Large intestine (tissue), 3 donors: Measurements from ENCODE around the gene ROBO2. TPM values are rescaled to one million over a fixed set of nuclear protein-coding genes. Genes with fewer than 3 reads are reported as not detected.

Experiments
- DNase-seq, 2 donors: peaks; one replicate each; pipeline versions ENCODE4 v3.0.0 to v3.0.0-alpha.2; 2013
- H3K27ac ChIP-seq: one replicate; pipeline ENCODE4 v1.5.1; 2013; ENCODE audit warnings: low read length
- H3K27me3 ChIP-seq: 2 replicates; pipeline ENCODE4 v1.6.1; 2013; ENCODE audit warnings: low read length; ENCODE audit not compliant: control insufficient read depth, insufficient read depth
- H3K36me3 ChIP-seq: 2 replicates; pipeline ENCODE4 v1.6.1; 2013; ENCODE audit warnings: low read length; ENCODE audit not compliant: control insufficient read depth, insufficient read depth
- H3K4me1 ChIP-seq: one replicate; pipeline ENCODE4 v1.6.1; 2013; ENCODE audit warnings: low read length; ENCODE audit not compliant: control insufficient read depth, insufficient read depth
- H3K4me3 ChIP-seq: one replicate; pipeline ENCODE4 v1.5.1; 2013; ENCODE audit warnings: low read length
- H3K9me3 ChIP-seq: one replicate; pipeline ENCODE4 v1.6.1; 2013; ENCODE audit warnings: mild to moderate bottlenecking, low read depth, low read length, moderate library complexity; ENCODE audit not compliant: control insufficient read depth
- WGBS: methylation state at CpG from one replicate; pipeline ENCODE4 v1.1.5; 2013; ENCODE audit warnings: low lambda C conversion rate; ENCODE audit not compliant: insufficient coverage; 5-methylcytosine and 5-hydroxymethylcytosine counted together
- polyA plus RNA-seq: library from polyadenylated mRNA; unstranded; fragments of 120-200 nt; gene quantifications from one replicate; pipeline ENCODE4 v1.2.1, GENCODE V29; 2013

Gene ROBO2
- polyA plus RNA-seq, 1 donor = 9.6 TPM

DNA sequence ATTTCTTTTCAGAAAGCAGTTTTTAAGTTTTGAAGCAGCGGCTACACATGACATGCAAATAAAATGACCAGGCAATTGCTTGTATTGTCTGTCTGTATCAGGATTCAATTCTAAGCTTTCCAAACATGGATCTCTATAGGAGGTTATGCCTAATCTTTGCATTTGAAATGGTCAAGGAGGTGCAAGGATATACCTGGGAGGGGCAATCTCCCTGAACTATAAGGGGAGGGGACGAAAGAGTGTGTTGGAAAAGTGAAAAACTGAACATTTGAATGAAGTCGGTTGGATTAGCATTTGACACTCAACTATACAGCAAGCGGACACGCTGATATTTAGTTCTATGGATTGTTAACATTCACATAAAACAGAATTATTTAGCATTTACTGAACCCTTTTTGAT, 11.7 kb downstream of the ROBO2 start:
- H3K27me3 ChIP-seq = no peaks in the 10 kb centered on the region
- H3K9me3 ChIP-seq = no peaks in the 10 kb centered on the region
- H3K4me1 ChIP-seq = peaks cover 7% of the 10 kb centered on the region
- WGBS = no CpG with 5 or more reads among the region's 5 CpGs
- DNase-seq = no peak
- no peak overlapping the region for H3K27ac ChIP-seq
- no peaks in the 10 kb centered on the region for H3K36me3 ChIP-seq
- no peak overlapping the region for H3K4me3 ChIP-seq

DNA sequence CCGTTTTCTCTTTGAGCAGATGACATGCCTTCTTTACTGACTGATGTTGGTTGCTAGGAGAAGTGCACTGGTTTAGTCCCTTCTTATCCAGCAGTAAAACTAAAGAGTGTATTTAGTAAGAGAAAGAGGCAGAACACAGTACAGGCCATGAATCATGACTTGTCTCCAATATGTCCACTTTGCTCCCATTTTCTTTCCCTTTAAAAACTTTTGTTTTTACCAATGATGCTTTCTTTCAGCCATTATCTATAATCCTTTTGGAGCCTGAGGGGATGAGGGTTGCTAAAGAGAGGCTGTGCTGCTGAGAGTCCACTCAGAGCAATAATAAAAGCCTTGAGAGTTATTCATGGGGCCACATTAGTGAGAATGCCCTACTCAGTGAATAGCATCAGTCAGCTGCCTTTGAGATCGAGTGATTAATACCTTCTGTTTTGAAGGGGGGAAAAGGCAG, 12.2 kb downstream of the ROBO2 start:
- no peaks in the 10 kb centered on the region for H3K27me3 ChIP-seq
- no peak overlapping the region for H3K4me3 ChIP-seq
- H3K9me3 ChIP-seq = no peaks in the 10 kb centered on the region
- no peak overlapping the region for H3K27ac ChIP-seq
- no CpG with 5 or more reads among the region's 2 CpGs for WGBS
- DNase-seq = no peak
- no peaks in the 10 kb centered on the region for H3K36me3 ChIP-seq
- H3K4me1 ChIP-seq = peaks cover 7% of the 10 kb centered on the region

DNA sequence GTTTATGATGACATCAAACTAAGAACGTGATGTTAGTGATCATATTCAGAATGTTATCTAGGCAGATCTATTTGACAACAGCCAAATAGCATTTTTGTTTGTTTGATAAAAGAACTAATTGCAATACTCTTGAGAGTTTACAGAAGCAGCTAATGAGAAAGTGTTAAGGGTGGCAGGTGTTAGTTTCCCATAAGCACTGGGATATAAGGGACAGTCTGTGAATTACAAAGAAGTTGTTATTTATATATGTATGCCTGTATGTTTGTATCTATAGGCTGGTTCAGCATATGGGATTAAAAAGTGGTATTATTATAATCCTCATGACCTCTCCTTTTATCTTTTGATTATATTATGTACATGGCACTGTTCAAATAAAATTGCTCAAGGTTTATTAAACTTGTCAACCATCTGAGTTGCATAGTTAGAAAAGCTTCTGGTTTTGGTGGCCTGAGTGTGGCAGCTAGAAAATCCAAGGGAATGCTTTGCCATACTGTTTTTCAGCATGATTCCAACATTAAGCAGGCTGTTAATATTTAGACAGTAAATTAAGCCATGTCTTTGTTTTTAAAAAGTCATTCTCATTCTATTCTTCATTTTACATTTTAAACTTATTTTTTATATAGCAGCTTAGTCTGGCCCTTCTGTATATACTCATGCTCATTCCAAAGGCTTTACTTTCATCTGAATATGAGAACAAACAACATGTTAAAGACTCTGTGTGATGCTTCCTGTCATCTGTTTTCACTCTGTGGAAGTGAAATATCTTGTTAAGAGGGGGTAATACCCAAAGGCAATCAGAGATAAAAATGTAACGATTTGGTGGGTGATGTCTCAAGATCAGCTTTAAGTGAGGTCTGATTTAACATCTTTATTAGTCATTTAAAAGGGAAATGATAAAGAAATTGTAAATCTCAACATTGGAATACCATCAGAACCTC, 13.1 kb downstream of the ROBO2 start:
- H3K4me1 ChIP-seq = peaks cover 7% of the 10 kb centered on the region

DNA sequence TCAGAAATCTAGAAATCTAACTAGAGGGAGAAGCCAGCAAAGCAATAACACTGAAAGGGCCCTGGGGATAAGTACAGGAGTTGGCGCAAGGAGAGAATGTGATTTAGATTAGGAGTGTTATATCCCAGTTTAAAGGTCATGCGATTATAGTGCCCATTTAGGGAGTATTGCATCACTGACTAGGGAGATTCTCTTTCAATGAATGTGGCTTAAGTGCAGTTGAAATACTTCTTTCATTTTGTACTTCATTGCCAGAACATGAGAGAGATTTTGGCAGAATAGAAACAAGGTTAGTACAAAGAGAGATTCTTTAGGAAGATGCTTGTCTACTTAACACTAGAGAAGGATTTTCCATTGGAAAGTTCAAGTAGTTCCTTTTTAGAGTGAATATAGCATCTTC, 13.9 kb downstream of the ROBO2 start:
- Histone ChIP-seq H3K27me3 (no peaks in the 10 kb centered on the region), H3K27ac (no peak overlapping the region), H3K36me3 (no peaks in the 10 kb centered on the region), H3K4me1 (peaks cover 7% of the 10 kb centered on the region), H3K9me3 (no peaks in the 10 kb centered on the region), H3K4me3 (no peak overlapping the region)
- peak; percentile 62 to 77 for DNase-seq
- WGBS = no CpG with 5 or more reads among the region's 2 CpGs

More for the DNA sequence above, 13.1 kb downstream of the ROBO2 start:
- no peak overlapping the region for H3K4me3 ChIP-seq
- no CpG with 5 or more reads among the region's 2 CpGs for WGBS
- no peaks in the 10 kb centered on the region for H3K9me3 ChIP-seq
- H3K36me3 ChIP-seq = no peaks in the 10 kb centered on the region
- H3K27me3 ChIP-seq = no peaks in the 10 kb centered on the region
- no peak overlapping the region for H3K27ac ChIP-seq
- DNase-seq = peak in 1 of 2 donors; percentile 10

DNA sequence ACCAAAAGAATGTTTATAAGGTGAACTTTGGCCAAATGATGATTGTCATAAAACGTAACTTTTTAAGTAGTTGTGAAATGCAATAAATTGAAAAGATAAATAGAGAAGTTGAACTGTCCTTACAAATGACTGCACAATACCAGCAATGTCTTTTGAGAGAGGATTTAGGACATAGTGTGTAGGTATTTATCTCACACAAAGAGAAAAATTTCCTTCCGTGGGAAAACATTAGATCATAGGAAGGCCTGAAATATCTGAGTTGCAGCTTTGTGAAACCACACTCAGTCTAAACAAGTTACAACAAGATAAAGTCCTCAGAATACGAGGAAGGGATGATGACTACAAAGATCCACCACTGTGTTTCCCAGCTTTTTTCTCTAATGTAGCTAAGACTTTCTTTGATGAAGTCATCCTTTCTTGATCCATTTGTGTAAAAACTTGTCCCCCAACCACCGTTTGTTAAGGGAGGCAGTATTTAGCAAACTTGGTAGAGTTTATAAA, 16.0 kb downstream of the ROBO2 start:
- H3K4me3 ChIP-seq = no peak overlapping the region
- 33% methylated on average over 1 of the region's 4 CpGs for WGBS

DNA sequence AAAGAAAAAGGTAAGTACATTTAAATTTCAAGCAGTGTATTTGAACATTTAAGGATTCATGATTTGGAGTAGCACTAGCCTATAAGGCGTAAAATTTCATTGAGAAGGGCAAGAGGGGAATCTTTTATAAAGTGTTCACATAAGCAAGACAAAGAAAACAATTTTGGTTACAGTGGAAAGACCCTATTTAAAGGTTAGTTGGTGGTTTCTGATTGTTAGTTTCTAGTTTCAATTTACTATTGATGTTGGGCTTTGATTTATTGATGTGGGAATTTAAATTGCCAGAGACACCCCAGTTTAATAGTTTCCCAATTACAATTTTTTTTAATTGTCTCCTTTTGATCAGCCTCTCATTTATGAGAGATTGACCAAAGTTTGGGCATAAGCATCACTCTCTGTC, 19.5 kb downstream of the ROBO2 start:
- DNase-seq = no peak
- H3K4me1 ChIP-seq = peaks cover 1% of the 10 kb centered on the region
- no peaks in the 10 kb centered on the region for H3K27me3 ChIP-seq
- no CpG with 5 or more reads among the region's 1 CpG for WGBS
- no peaks in the 10 kb centered on the region for H3K36me3 ChIP-seq
- H3K9me3 ChIP-seq = peaks cover 13% of the 10 kb centered on the region
- no peak overlapping the region for H3K27ac ChIP-seq
- no peak overlapping the region for H3K4me3 ChIP-seq

More for the DNA sequence above, 16.0 kb downstream of the ROBO2 start:
- H3K9me3 ChIP-seq = no peaks in the 10 kb centered on the region
- DNase-seq = peak in 1 of 2 donors; percentile 18
- peaks cover 7% of the 10 kb centered on the region for H3K4me1 ChIP-seq
- no peak overlapping the region for H3K27ac ChIP-seq
- H3K27me3 ChIP-seq = no peaks in the 10 kb centered on the region
- no peaks in the 10 kb centered on the region for H3K36me3 ChIP-seq

DNA sequence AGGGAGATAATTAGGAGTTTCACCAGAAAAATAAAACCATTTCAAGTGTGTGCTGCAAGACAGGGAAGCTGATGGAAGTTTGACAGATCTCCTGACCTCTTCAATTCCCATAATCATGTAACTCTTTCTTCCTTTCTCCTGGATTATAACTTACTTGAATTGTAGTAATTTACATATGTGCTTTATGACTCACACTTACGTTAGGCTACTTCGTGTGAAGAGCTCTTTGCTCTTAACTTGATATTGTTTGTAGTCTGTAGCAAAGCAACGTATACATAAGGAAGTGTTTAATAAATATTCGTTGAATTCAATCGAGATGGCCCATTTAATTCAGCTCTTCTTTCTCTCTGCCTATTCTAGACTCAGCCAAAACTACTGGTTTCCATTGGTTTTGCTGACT, 23.5 kb downstream of the ROBO2 start:
- 83% methylated on average over 1 of the region's 5 CpGs for WGBS
- Histone ChIP-seq H3K4me1 (no peaks in the 10 kb centered on the region), H3K9me3 (peaks cover 13% of the 10 kb centered on the region), H3K4me3 (no peak overlapping the region), H3K27ac (no peak overlapping the region), H3K27me3 (no peaks in the 10 kb centered on the region), H3K36me3 (no peaks in the 10 kb centered on the region)
- DNase-seq = no peak

DNA sequence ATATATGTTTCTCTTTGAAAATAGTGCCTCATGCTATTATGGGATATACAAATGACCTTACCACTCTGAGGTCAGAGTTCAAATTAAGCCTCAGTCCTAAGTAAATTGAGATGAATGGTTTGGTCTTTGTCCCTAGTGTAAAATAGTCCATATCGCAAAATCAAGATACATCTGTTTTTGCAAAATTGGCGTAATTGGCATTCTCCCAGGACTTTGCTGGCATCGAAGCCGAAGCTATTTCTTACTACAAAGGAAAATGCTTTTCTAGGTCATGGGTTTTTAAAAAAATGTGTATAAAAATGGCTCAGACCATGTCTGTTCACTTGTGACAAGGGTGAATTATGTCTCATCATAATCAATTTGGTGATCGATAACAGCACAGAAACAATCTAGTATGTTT, 25.9 kb downstream of the ROBO2 start:
- no peaks in the 10 kb centered on the region for H3K27me3 ChIP-seq
- no peaks in the 10 kb centered on the region for H3K4me1 ChIP-seq
- peaks cover 13% of the 10 kb centered on the region for H3K9me3 ChIP-seq
- no peaks in the 10 kb centered on the region for H3K36me3 ChIP-seq
- WGBS = 100% methylated on average over 1 of the region's 5 CpGs
- H3K4me3 ChIP-seq = no peak overlapping the region
- DNase-seq = no peak
- no peak overlapping the region for H3K27ac ChIP-seq

DNA sequence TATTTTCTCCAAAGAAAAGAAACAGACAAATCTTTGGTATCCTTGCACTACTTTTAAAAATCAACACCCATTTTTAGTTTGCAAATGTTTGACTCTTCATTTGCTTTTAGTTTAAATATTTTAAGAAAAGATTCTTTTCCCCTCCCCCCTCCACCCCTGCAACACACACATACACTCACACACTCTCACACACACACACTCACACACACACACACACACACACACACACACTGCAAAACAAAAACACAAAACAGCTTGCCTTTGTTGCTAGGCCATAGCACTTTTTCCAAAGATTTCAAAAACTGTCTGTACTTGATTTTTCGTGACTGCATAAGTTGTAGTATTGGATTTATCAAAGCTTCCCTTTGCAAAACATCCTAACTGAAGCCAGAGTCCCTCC, 26.9 kb downstream of the ROBO2 start:
- Histone ChIP-seq H3K27ac (no peak overlapping the region), H3K27me3 (no peaks in the 10 kb centered on the region), H3K36me3 (no peaks in the 10 kb centered on the region), H3K9me3 (peaks cover 10% of the 10 kb centered on the region), H3K4me3 (no peak overlapping the region), H3K4me1 (no peaks in the 10 kb centered on the region)
- no peak for DNase-seq
- 80% methylated on average over 1 of the region's 1 CpG for WGBS

DNA sequence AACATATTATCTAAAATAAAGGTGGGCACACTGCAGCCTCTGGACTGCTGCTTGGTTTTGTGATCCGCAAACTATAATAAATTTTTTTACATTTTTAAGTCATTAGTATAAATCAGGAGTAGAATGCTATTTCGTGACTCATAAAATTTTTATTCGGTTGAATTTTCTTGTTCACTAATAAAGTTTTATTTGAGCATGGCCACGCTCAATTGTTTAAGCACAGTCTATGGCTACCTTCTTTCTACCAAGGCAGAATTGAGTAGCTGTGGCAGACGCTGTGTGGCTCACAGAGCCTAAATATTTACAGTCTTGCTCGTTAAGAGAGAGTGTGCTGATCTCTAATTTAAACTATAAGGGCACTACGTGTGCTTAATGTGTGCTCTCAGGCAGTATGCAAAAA, 28.9 kb downstream of the ROBO2 start:
- Histone ChIP-seq H3K27ac (no peak overlapping the region), H3K4me3 (no peak overlapping the region), H3K9me3 (no peaks in the 10 kb centered on the region), H3K27me3 (no peaks in the 10 kb centered on the region), H3K4me1 (no peaks in the 10 kb centered on the region), H3K36me3 (no peaks in the 10 kb centered on the region)
- 63% methylated on average over 2 of the region's 7 CpGs for WGBS
- DNase-seq = no peak
